ENCODE results near the gene TRMT61A. TPM values are rescaled to one million over a fixed set of nuclear protein-coding genes. Genes with fewer than 3 reads are reported as not detected.

The TRMT61A gene
- total RNA-seq (2021) (11.8 to 15.5 TPM (median 12.3 TPM) in 3 replicates), Bru-seq, nascent RNA (percentile 60 among the genes with signal in this experiment)
- long read RNA-seq, experiment 1, transcript TRMT61A-202 (4 exons, 3,229 nt), result major isoform, 73 of 100 reads
- long read RNA-seq, experiment 1, partial matches to known transcripts, result 14 of 100 reads
- long read RNA-seq, experiment 1, other reads (novel, unspliced or antisense), result 12 of 100 reads
- long read RNA-seq, experiment 2, transcript TRMT61A-202 (4 exons, 3,229 nt), result major isoform, 5 of 15 reads
- long read RNA-seq, experiment 2, partial matches to known transcripts, result 9 of 15 reads
- long read RNA-seq, experiment 2, other reads (novel, unspliced or antisense), result 1 of 15 reads
- long read RNA-seq, experiment 3, transcript TRMT61A-202 (4 exons, 3,229 nt), result major isoform, 86 of 100 reads
- long read RNA-seq, experiment 3, partial matches to known transcripts, result 0 of 100 reads
- long read RNA-seq, experiment 3, other reads (novel, unspliced or antisense), result 14 of 100 reads

DNA sequence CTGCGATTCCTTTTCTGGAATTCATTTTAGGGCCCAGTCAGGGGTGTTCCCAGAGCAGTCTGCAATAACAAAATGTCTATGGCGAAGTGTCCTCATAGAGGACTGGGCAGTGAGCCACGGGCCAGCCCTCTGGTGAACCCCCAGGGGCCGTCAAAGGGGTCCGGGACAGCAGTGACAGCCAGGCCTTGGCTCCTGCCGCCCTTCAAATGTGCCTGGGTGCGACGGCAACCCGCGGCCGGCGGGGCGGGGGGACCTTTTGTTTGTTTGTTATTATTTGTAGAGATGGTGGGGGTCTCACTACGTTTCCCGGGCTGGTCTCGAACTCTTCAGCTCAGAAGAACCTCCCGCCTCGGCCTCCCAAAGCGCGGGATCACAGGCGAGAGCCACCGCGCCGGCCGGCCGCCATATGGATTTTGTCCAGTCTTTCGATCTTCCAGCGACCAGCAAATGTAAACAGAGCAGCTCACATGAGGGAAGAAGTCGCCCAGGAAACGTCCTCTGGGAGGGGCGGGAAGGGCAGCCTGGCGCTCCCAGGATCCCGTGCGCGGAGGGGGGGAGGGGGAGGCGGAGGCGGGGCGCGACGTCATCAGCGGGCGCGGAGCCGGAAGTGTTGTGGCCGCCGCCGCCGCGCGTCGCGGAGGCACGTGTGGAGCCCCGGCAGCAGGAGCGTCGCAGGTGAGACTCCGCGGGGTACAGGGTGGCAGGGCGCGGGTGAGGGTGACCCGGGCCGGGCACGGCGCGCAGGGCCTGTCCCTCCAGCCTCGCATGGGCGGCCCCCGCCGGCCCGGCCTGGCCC lies at the start of gene TRMT61A:
Gene TRMT61A (plus strand): TSS at position 610 of the 796 bp plus-strand sequence. CDS start 783 bp downstream, outside the sequence.
- Mint-ChIP-seq H3K9me3 (no peaks in the 10 kb centered on the region), H3K4me3 (peak within 1 kb of the TSS; percentile 93), H3K36me3 (no peaks in the 10 kb centered on the region), H3K4me1 (peaks cover 15% of the 10 kb centered on the region), H3K27ac (peak within 1 kb of the TSS; percentile 96), H3K27me3 (ENCODE audit: low read depth) (peaks cover 21% of the 10 kb centered on the region)
- CTCF ChIA-PET, result interaction anchor here (0.6 to 5.8 kb wide), 9 partner anchors 8 to 424 kb away, joined by 3 to 46 read pairs (median 6); no protein-coding TSS in a partner anchor
- POLR2A ChIA-PET, result interaction anchor here (1.1 to 1.4 kb wide), 2 partner anchors 8 to 14 kb away, joined by 4 read pairs; no protein-coding TSS in a partner anchor
- peak; percentile 73 for DNase-seq (ENCODE audit: low spot score)
- ATAC-seq, result peak; percentile 64
- TF ChIP-seq E2F5 (CRISPR knock-in tag; IDR thresholded peaks at IDR 0.05) (no peak), SMAD4 (CRISPR knock-in tag; IDR thresholded peaks at IDR 0.05) (no peak), PRRX2 (CRISPR knock-in tag; IDR thresholded peaks at IDR 0.05) (no peak), ZNF263 (CRISPR knock-in tag; IDR thresholded peaks at IDR 0.05; ENCODE audit: low read depth) (no peak), HMGA2 (CRISPR knock-in tag; IDR thresholded peaks at IDR 0.05) (no peak), SP1 (CRISPR knock-in tag; conservative IDR thresholded peaks at IDR 0.05) (peak; percentile 60), FOXP1 (CRISPR knock-in tag; IDR thresholded peaks at IDR 0.05; ENCODE audit: borderline replicate concordance) (peak; percentile 36; the same call in 1 of the 2 replicates), RELA (CRISPR knock-in tag; IDR thresholded peaks at IDR 0.05; ENCODE audit: borderline replicate concordance) (0 out of 2 replicates have a peak, but pooled peaks have one; percentile 23), ZNF423 (CRISPR knock-in tag; IDR thresholded peaks at IDR 0.05) (no peak), RORB (CRISPR knock-in tag; IDR thresholded peaks at IDR 0.05) (no peak), GTF2I (CRISPR knock-in tag; conservative IDR thresholded peaks at IDR 0.05) (no peak; the same call in 1 of the 2 replicates), MLX (CRISPR knock-in tag; IDR thresholded peaks at IDR 0.05) (no peak), JAZF1 (CRISPR knock-in tag; IDR thresholded peaks at IDR 0.05) (no peak), SMAD3 (CRISPR knock-in tag; IDR thresholded peaks at IDR 0.05; ENCODE audit: borderline replicate concordance) (no peak), MYBL2 (CRISPR knock-in tag; IDR thresholded peaks at IDR 0.05) (no peak), KAT7 (CRISPR knock-in tag; IDR thresholded peaks at IDR 0.05; ENCODE audit: borderline replicate concordance) (peak; percentile 55; the same call in 1 of the 2 replicates), CTCF (IDR thresholded peaks at IDR 0.05) (no peak), ZNF532 (CRISPR knock-in tag; IDR thresholded peaks at IDR 0.05; ENCODE audit: borderline replicate concordance) (no peak), ESRRA (CRISPR knock-in tag; IDR thresholded peaks at IDR 0.05; ENCODE audit: borderline replicate concordance) (no peak), NR2C2 (CRISPR knock-in tag; IDR thresholded peaks at IDR 0.05) (no peak), GABPB1 (CRISPR knock-in tag; IDR thresholded peaks at IDR 0.05) (peak; percentile 65; the same call in 1 of the 2 replicates), GRHL2 (CRISPR knock-in tag; IDR thresholded peaks at IDR 0.05; ENCODE audit: insufficient replicate concordance, severe bottlenecking) (no peak), FOXK1 (CRISPR knock-in tag; IDR thresholded peaks at IDR 0.05) (peak; percentile 92)
- TF ChIP-seq, protein P1, sequence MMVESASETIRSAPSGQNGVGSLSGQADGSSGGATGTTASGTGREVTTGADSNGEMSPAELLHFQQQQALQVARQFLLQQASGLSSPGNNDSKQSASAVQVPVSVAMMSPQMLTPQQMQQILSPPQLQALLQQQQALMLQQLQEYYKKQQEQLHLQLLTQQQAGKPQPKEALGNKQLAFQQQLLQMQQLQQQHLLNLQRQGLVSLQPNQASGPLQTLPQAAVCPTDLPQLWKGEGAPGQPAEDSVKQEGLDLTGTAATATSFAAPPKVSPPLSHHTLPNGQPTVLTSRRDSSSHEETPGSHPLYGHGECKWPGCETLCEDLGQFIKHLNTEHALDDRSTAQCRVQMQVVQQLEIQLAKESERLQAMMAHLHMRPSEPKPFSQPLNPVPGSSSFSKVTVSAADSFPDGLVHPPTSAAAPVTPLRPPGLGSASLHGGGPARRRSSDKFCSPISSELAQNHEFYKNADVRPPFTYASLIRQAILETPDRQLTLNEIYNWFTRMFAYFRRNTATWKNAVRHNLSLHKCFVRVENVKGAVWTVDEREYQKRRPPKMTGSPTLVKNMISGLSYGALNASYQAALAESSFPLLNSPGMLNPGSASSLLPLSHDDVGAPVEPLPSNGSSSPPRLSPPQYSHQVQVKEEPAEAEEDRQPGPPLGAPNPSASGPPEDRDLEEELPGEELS (CRISPR knock-in tag; IDR thresholded peaks at IDR 0.05), result peak; percentile 83
- TF ChIP-seq, protein P2, sequence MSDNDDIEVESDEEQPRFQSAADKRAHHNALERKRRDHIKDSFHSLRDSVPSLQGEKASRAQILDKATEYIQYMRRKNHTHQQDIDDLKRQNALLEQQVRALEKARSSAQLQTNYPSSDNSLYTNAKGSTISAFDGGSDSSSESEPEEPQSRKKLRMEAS (CRISPR knock-in tag; IDR thresholded peaks at IDR 0.05), result peak; percentile 77; the same call in 1 of the 2 replicates
